SW480 (cell line): ENCODE data around the gene NMD3.

ENCODE experiments used
- DNase-seq: peaks from one replicate; pipeline ENCODE4 v3.0.0-alpha.2; 2016; ENCODE audit warnings: low spot score

Gene NMD3

DNA sequence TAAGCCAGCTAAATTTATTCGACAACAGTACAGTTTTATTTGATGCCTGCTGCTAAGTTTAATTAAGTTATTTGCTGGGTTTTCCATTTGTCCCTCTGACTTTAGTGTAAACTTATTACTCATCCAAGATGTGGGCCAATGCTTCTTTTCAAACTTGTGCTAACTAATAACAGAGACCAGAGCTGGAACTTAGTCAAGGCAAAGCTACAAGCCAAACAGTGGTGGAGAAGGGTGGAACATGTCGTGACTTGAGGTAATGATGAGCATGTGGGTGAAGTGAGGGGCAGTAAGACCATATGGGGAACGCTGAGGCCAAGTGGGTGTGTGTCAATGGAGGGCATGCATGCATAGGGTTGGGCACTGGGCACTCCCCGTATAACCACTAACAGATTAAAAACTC, 63.9 kb downstream of the NMD3 start:
- no peak for DNase-seq

DNA sequence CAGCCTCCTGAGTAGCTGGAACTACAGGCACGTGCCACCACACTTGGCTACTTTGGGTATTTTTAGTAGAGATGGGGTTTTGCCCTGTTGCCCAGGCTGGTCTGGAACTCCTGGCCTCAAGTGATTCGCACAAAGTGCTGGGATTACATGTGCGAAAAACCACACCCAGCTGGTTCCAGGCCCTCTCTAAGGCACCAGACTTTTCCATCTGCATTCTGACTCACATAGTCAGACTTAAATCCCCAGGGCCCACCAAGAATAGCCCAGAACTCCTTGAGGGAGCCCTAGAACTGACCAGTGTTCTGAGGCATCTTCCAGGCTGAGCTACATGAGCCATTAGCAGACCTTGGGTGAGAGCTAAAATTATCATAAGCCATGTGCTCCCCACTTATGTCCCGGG, 68.1 kb downstream of the NMD3 start:
- DNase-seq = no peak

DNA sequence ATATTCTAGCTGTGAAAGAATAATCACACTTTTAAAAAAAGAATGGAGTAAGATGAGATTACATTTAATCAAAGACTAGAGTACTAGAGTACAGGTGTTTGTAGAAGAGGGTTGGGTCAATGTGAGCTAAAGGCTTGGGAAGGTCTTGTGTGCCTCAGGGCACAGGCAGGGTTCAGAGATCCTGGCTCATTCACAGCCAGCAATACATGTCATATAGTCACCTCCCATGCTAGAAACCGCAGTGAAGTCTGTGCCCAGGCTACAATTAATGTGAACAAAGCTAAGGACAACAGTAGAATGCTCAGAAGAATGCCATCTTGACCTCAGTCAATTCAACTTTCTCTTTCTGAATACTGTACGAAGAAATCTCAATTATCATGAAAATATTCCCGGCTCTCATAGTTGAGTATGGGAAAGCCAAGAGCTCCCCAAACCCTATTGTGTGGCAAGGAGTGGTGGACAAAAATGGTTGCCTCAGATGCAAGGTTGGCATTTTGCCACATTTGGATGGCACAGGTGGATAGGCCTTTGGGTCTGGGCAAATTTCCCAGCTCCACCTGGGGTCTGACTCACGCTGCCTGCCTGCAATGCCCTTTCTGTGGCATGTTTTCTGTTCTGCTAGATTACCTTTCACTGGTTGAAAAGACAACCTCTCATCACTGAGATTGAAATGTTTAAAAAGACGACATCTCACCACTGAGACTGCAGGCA, 70.2 kb downstream of the NMD3 start:
- peak; percentile 45 for DNase-seq

DNA sequence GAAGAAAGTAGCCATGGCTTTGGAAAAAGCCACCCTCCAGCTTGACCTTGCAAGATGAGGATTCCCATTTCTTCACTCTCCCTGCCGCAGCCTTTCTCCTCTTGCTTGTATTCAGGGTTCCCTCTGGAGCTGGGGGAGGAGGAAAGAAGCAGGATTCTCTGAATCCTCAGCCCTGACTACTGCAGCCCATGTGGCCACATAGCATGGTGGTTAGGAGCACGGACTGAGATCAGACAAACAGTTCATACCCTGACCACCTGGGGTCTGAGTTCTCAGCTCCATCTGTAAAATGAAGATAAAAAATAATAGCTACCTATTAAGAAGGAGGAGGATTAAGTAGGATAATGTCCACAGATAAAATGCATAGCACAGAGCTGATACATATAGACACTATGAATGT, 72.3 kb downstream of the NMD3 start:
- DNase-seq = no peak

DNA sequence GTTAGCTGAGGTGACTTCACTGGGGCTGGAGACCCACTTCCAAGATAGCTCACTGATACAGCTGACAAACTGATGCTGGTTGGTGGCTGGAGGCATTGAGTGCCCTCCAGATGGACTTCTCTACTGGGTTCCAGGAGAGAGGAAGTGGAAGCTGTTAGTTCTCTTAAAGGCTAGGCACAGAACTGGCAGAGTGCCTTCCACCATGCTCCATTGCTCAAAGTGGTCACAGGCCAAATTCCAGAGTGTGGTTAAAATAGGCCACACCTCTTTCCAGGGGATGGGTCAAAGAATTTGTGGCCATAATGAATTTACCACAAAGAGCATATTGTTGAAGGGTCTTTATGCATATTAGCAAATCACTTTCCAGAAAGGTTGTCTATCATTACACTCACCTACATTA, 74.2 kb downstream of the NMD3 start:
- peak; percentile 64 for DNase-seq

DNA sequence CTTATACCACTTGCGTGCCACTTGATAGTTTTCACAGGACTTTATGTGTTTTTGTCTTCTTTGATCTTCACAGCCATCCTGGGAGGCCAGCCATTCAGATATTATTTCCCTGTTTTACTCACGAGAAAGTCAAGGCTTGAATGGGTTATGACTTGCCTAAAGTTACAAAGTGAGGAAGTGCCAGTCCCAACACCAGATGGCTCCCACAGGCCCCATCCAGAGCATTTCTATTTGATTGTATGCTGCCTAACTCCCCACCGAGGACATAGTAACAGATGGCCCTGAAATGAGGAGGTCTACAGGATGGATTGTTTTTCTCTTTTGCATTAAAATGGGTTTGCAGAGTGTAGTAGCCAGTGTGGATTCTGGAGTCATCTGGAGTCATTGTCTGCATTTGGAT, 75.7 kb downstream of the NMD3 start:
- DNase-seq = no peak
